NB4 (cell line): ENCODE measurements around the gene WDFY4.

Experiments
- CTCF ChIP-seq: IDR thresholded peaks from one replicate; pipeline ENCODE4 v1.5.1; 2012; ENCODE audit warnings: low read depth, low read length
- POLR2A ChIP-seq: IDR thresholded peaks from 2 replicates; pipeline ENCODE4 v1.6.1; 2011; ENCODE audit warnings: mild to moderate bottlenecking; ENCODE audit not compliant: insufficient read length; ENCODE audit errors: extremely low read depth

DNA sequence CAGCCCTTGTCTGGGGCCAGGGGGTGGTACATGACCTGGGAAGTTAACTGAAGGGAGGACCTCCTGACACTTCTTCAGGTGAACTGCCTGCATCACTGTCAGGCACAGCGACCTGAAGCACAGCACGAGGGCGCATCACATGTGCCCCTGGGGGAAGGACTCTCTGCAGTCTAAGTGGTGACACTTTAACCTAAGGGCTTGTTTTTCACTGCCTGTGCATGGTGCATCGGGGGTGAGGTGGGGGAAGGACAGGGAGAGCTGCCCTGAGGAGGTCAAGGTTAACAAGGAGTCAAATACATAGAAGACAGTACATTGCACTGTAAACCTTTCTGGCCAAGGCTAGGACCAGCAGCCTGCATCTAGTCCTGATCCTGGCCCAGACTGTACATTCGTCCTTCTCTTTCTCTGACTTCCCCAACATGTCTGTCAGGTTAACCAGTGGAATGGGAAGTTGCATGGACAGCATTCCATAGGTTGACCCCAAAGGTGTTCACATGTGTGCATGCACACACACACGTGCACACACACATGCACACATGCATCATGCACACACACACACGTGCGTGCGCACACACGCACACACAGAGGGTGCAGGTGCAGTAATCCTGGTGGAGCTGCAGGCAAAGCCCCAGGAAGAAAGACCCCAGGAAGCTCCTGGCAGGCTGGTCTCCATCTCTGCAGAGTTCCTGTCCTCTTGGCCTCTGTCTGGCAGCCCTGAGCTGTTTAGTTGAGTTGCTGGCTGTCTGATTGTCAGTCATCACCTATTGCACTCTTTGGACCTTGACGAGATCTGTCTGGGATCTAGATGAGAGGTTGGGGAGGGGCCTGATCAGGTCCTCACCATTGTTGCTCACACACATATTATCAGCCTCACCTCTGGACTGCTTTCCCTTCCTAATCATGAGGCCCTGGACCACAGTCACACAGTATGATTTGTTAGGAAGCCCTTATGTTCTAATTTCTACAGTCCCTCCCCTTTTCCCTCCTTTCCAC lies 37.8 kb downstream of the WDFY4 start:
- TF ChIP-seq CTCF: no peak
- TF ChIP-seq POLR2A: no peak
